ENCODE data around the gene TMED3.

TMED3 gene

GRCh38 chr15:79341396-79341795 lies 30.5 kb downstream of the TMED3 start:
- CTCF ChIA-PET = interaction anchor here (0.9 to 10.4 kb wide), 11 partner anchors 12 to 652 kb away, joined by 3 to 482 read pairs (median 16); no protein-coding TSS in a partner anchor
- no peak overlapping the region for H3K4me3 ChIP-seq (ENCODE audit: low read depth, low read length)
- no peak for TF ChIP-seq CTCF (IDR thresholded peaks at IDR 0.05; ENCODE audit: insufficient read depth, low read length, missing control alignments)
- no peak for DNase-seq (ENCODE audit: low read depth, low spot score)
- POLR2A ChIA-PET = no interaction called here

GRCh38 chr15:79349525-79349924 lies 38.6 kb downstream of the TMED3 start:
- no peak for DNase-seq (ENCODE audit: low read depth, low spot score)
- ChIA-PET POLR2A (no interaction called here), CTCF (interaction anchor here (2.0 to 8.9 kb wide), 3 partner anchors 10 to 503 kb away, joined by 14 to 92 read pairs (median 24); no protein-coding TSS in a partner anchor)
- no peak overlapping the region for H3K4me3 ChIP-seq (ENCODE audit: low read depth, low read length)
- no peak for TF ChIP-seq CTCF (IDR thresholded peaks at IDR 0.05; ENCODE audit: insufficient read depth, low read length, missing control alignments)

GRCh38 chr15:79352206-79352605 lies 41.3 kb downstream of the TMED3 start:
- ChIA-PET CTCF (interaction anchor here (0.8 to 4.4 kb wide), 5 partner anchors 12 to 502 kb away, joined by 3 to 23 read pairs (median 6); no protein-coding TSS in a partner anchor), POLR2A (no interaction called here)
- DNase-seq (ENCODE audit: low read depth, low spot score) = no peak
- TF ChIP-seq CTCF (IDR thresholded peaks at IDR 0.05; ENCODE audit: insufficient read depth, low read length, missing control alignments) = no peak
- no peak overlapping the region for H3K4me3 ChIP-seq (ENCODE audit: low read depth, low read length)

GRCh38 chr15:79357566-79357965 lies 46.7 kb downstream of the TMED3 start:
- ChIA-PET POLR2A (no interaction called here), CTCF (interaction anchor here (3.0 to 7.7 kb wide), 3 partner anchors 18 to 492 kb away, joined by 10 to 48 read pairs (median 18); no protein-coding TSS in a partner anchor)
- H3K4me3 ChIP-seq (ENCODE audit: low read depth, low read length) = no peak overlapping the region
- no peak for DNase-seq (ENCODE audit: low read depth, low spot score)
- no peak for TF ChIP-seq CTCF (IDR thresholded peaks at IDR 0.05; ENCODE audit: insufficient read depth, low read length, missing control alignments)

- no peak for TF ChIP-seq CTCF (IDR thresholded peaks at IDR 0.05; ENCODE audit: insufficient read depth, low read length, missing control alignments)
- H3K4me3 ChIP-seq (ENCODE audit: low read depth, low read length) = no peak overlapping the region
- ChIA-PET POLR2A (no interaction called here), CTCF (interaction anchor here (3.0 to 7.7 kb wide), 3 partner anchors 18 to 492 kb away, joined by 10 to 48 read pairs (median 18); no protein-coding TSS in a partner anchor)
- no peak for DNase-seq (ENCODE audit: low read depth, low spot score)
Measured at GRCh38 chr15:79358069-79358468, 47.2 kb downstream of the TMED3 start.

GRCh38 chr15:79364571-79365240 lies 53.8 kb downstream of the TMED3 start:
- no peak for TF ChIP-seq CTCF (IDR thresholded peaks at IDR 0.05; ENCODE audit: insufficient read depth, low read length, missing control alignments)
- CTCF ChIA-PET = interaction anchor here (1.0 to 8.6 kb wide), 6 partner anchors 17 to 489 kb away, joined by 3 to 115 read pairs (median 6); no protein-coding TSS in a partner anchor
- DNase-seq (ENCODE audit: low read depth, low spot score) = no peak
- no peak overlapping the region for H3K4me3 ChIP-seq (ENCODE audit: low read depth, low read length)
- POLR2A ChIA-PET = no interaction called here

All from AG04449 (cell line).